ENCODE measurements around the gene KCNJ16.

The KCNJ16 gene

GRCh38 chr17:70099294-70099693 lies 24.3 kb downstream of the KCNJ16 start:
- DNase-seq (ENCODE audit: low spot score), result no peak

GRCh38 chr17:70099884-70100283 lies 24.9 kb downstream of the KCNJ16 start:
- no peak for DNase-seq (ENCODE audit: low spot score)

- no peak for DNase-seq (ENCODE audit: low spot score)
These were observed 26.0 kb downstream of the KCNJ16 start for GRCh38 chr17:70100983-70101382.

- no peak for DNase-seq (ENCODE audit: low spot score)
These were observed 27.5 kb downstream of the KCNJ16 start for GRCh38 chr17:70102531-70102930.

GRCh38 chr17:70104791-70105523 lies 29.9 kb downstream of the KCNJ16 start:
- no peak for DNase-seq (ENCODE audit: low spot score)

- no peak for DNase-seq (ENCODE audit: low spot score)
These were observed 30.6 kb downstream of the KCNJ16 start for GRCh38 chr17:70105641-70106040.

- no peak for DNase-seq (ENCODE audit: low spot score)
These were observed 31.5 kb downstream of the KCNJ16 start for GRCh38 chr17:70106551-70106950.

- no peak for DNase-seq (ENCODE audit: low spot score)
These were observed 32.4 kb downstream of the KCNJ16 start for GRCh38 chr17:70107441-70107840.

- DNase-seq (ENCODE audit: low spot score), result no peak
These were observed 33.0 kb downstream of the KCNJ16 start for GRCh38 chr17:70107904-70108565.

GRCh38 chr17:70109497-70109896 lies 34.5 kb downstream of the KCNJ16 start:
- DNase-seq (ENCODE audit: low spot score), result no peak

- no peak for DNase-seq (ENCODE audit: low spot score)
These were observed 35.4 kb downstream of the KCNJ16 start for GRCh38 chr17:70110443-70110880.

- no peak for DNase-seq (ENCODE audit: low spot score)
These were observed 36.2 kb downstream of the KCNJ16 start for GRCh38 chr17:70111201-70111600.

- no peak for DNase-seq (ENCODE audit: low spot score)
These were observed 39.4 kb downstream of the KCNJ16 start for GRCh38 chr17:70114405-70114804.

GRCh38 chr17:70115126-70115525 lies 40.1 kb downstream of the KCNJ16 start:
- no peak for DNase-seq (ENCODE audit: low spot score)

GRCh38 chr17:70116919-70117318 lies 41.9 kb downstream of the KCNJ16 start:
- no peak for DNase-seq (ENCODE audit: low spot score)

GRCh38 chr17:70119545-70119944 lies 44.5 kb downstream of the KCNJ16 start:
- DNase-seq (ENCODE audit: low spot score), result no peak

GRCh38 chr17:70119983-70120382 lies 45.0 kb downstream of the KCNJ16 start:
- no peak for DNase-seq (ENCODE audit: low spot score)

- no peak for DNase-seq (ENCODE audit: low spot score)
These were observed 45.4 kb downstream of the KCNJ16 start for GRCh38 chr17:70120425-70120824.

GRCh38 chr17:70121126-70121525 lies 46.1 kb downstream of the KCNJ16 start:
- DNase-seq (ENCODE audit: low spot score), result no peak

- no peak for DNase-seq (ENCODE audit: low spot score)
These were observed 48.2 kb downstream of the KCNJ16 start for GRCh38 chr17:70123193-70123592.

GRCh38 chr17:70124723-70125122 lies 49.7 kb downstream of the KCNJ16 start:
- no peak for DNase-seq (ENCODE audit: low spot score)

GRCh38 chr17:70127221-70127873 lies 52.3 kb downstream of the KCNJ16 start:
- no peak for DNase-seq (ENCODE audit: low spot score)

- no peak for DNase-seq (ENCODE audit: low spot score)
These were observed 53.8 kb downstream of the KCNJ16 start for GRCh38 chr17:70128727-70129238.
